ENCODE measurements around the gene HOXD11.

GRCh38 chr2:176109946-176110345, 2.9 kb downstream of the HOXD11 start:
- TF ChIP-seq FOXP2 (optimal IDR thresholded peaks at IDR 0.05; ENCODE audit: control extremely low read depth, extremely low read length, insufficient read depth) = no peak
- no peak for TF ChIP-seq EZH2 (IDR thresholded peaks at IDR 0.05)
- no peak for TF ChIP-seq POLR2AphosphoS5 (IDR thresholded peaks at IDR 0.05; ENCODE audit: borderline replicate concordance, low read depth, low read length)
